ENCODE data around the gene MAP2K3.
"Not testable (repeated sequence)": the region's sequence is repeated elsewhere in the genome, so short reads cannot be mapped to it uniquely, and the experiment has no call there.

DNA sequence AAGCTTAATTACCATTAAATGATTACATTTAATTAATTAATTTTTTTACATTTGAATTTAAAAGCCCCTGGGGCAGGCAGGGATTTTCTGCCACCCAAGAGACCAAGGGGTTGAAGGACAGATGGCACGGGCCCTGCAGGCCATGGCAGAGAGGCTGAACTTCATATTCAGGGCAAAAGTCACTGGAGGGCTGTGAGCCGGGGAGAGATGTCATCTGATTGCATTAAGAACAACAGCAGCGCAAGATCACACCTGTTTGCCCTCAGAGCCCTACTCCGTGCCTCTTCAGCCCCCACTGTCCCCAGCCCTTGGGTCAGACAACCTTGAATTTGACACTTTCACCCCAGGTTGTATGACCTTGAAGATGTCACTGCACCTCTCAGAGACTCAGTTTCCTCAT is 35.9 kb downstream of the MAP2K3 start:
- TF ChIP-seq POLR2A (IDR thresholded peaks at IDR 0.05; ENCODE audit: low read depth, low read length); CTCF (conservative IDR thresholded peaks at IDR 0.05; ENCODE audit: low read depth, low read length); RAD21 (IDR thresholded peaks at IDR 0.05; ENCODE audit: low read length); RCOR1 (IDR thresholded peaks at IDR 0.05; ENCODE audit: insufficient replicate concordance, low read length); MXI1 (IDR thresholded peaks at IDR 0.05; ENCODE audit: borderline replicate concordance, low read depth, low read length); CEBPB (IDR thresholded peaks at IDR 0.05; ENCODE audit: low read depth, low read length): not testable (repeated sequence)
